GM23338 (cell line): ENCODE results near the gene COA6. TPM values are rescaled to one million over a fixed set of nuclear protein-coding genes. Genes with fewer than 3 reads are reported as not detected.
A peak's percentile ranks its signal among the peaks of the same experiment; 100 is the strongest.

Experiments used
- ATAC-seq: fragments of 200-7000 bp; cut with Tn5 transposase; 3 replicates; pipeline ENCODE4 v1.9.1; 2020
- DNase-seq: peaks from one replicate; pipeline ENCODE4 v3.0.0-alpha.2; 2015; ENCODE audit warnings: low spot score
- H2AFZ ChIP-seq: fragments of 200-600 bp; sonication (generic); 2 replicates; pipeline ENCODE4 v1.8.0; 2016; ENCODE audit warnings: antibody characterized with exemption, mild to moderate bottlenecking, moderate library complexity
- H3F3A ChIP-seq: fragments of 200-600 bp; sonication (generic); replicated peaks from 2 replicates; pipeline ENCODE4 v1.8.0; 2017; ENCODE audit warnings: antibody characterized with exemption, mixed run types, low read depth
- H3K27ac ChIP-seq: fragments of 200-600 bp; sonication (generic); 2 replicates; pipeline ENCODE4 v1.6.1; 2016; ENCODE audit warnings: low read depth
- H3K27me3 ChIP-seq: fragments of 200-600 bp; sonication (generic); 2 replicates; pipeline ENCODE4 v1.8.0; 2016; ENCODE audit warnings: mild to moderate bottlenecking, mixed run types, moderate library complexity; ENCODE audit not compliant: insufficient read depth
- H3K36me3 ChIP-seq: fragments of 200-600 bp; sonication (generic); 2 replicates; pipeline ENCODE4 v1.8.0; 2016; ENCODE audit warnings: mild to moderate bottlenecking; ENCODE audit not compliant: insufficient read depth
- H3K4me1 ChIP-seq: fragments of 200-600 bp; sonication (generic); 2 replicates; pipeline ENCODE4 v1.8.0; 2016; ENCODE audit warnings: mild to moderate bottlenecking, moderate library complexity; ENCODE audit not compliant: insufficient read depth
- H3K4me2 ChIP-seq: fragments of 200-600 bp; sonication (generic); 2 replicates; pipeline ENCODE4 v1.7.1; 2017; ENCODE audit warnings: mixed run types
- H3K4me3 ChIP-seq: fragments of 200-600 bp; sonication (generic); 2 replicates; pipeline ENCODE4 v1.6.1; 2016; ENCODE audit warnings: mixed run types
- H3K79me2 ChIP-seq: fragments of 200-600 bp; sonication (generic); replicated peaks from 2 replicates; pipeline ENCODE4 v1.8.0; 2017; ENCODE audit warnings: mild to moderate bottlenecking; ENCODE audit not compliant: insufficient read depth
- H3K9me2 ChIP-seq: fragments of 200-600 bp; sonication (generic); 2 replicates; pipeline ENCODE4 v1.8.0; 2017; ENCODE audit not compliant: insufficient read depth
- H4K20me1 ChIP-seq: fragments of 200-600 bp; sonication (generic); replicated peaks from 2 replicates; pipeline ENCODE4 v1.8.0; 2017; ENCODE audit warnings: mild to moderate bottlenecking; ENCODE audit not compliant: insufficient read depth
- H3K27ac Mint-ChIP-seq: 2 replicates; pipeline ENCODE4 v1.8.0; 2020; ENCODE audit warnings: inconsistent platforms, mild to moderate bottlenecking, moderate library complexity, mixed read lengths
- H3K27me3 Mint-ChIP-seq: 3 replicates; pipeline ENCODE4 v1.8.0; 2022; ENCODE audit warnings: low read depth, mild to moderate bottlenecking, moderate library complexity, mixed read lengths, inconsistent platforms; ENCODE audit not compliant: insufficient read depth, poor library complexity
- H3K36me3 Mint-ChIP-seq: 3 replicates; pipeline ENCODE4 v1.8.0; 2021; ENCODE audit warnings: low read depth, mild to moderate bottlenecking, inconsistent platforms, moderate library complexity, mixed read lengths
- H3K4me1 Mint-ChIP-seq: 3 replicates; pipeline ENCODE4 v1.8.0; 2020; ENCODE audit warnings: mild to moderate bottlenecking, inconsistent platforms, mixed read lengths
- H3K4me3 Mint-ChIP-seq: 3 replicates; pipeline ENCODE4 v1.8.0; 2021; ENCODE audit warnings: moderate library complexity, mild to moderate bottlenecking, inconsistent platforms, mixed read lengths
- H3K9me3 Mint-ChIP-seq: 3 replicates; pipeline ENCODE4 v1.8.0; 2020; ENCODE audit warnings: moderate library complexity, mild to moderate bottlenecking, inconsistent platforms, mixed read lengths
- CREB1 ChIP-seq: fragments of 250-450 bp; sonication (Bioruptor Pico); IDR thresholded peaks from 2 replicates; pipeline ENCODE4 v1.5.0; 2020; ENCODE audit warnings: low read depth, mild to moderate bottlenecking, moderate library complexity
- ETS1 ChIP-seq: IDR thresholded peaks from 2 replicates; pipeline ENCODE4 v1.6.1; 2016; ENCODE audit warnings: antibody characterized with exemption
- EZH2 ChIP-seq: fragments of 200-600 bp; sonication (generic); IDR thresholded peaks from one replicate; pipeline ENCODE4 v1.8.0; 2017; ENCODE audit warnings: antibody characterized with exemption, mild to moderate bottlenecking, low read depth; ENCODE audit not compliant: unreplicated experiment
- EZH2phosphoT487 ChIP-seq: fragments of 200-600 bp; sonication (generic); IDR thresholded peaks from one replicate; pipeline ENCODE4 v1.8.1; 2018; ENCODE audit warnings: antibody characterized with exemption; ENCODE audit not compliant: unreplicated experiment
- POLR2AphosphoS5 ChIP-seq: IDR thresholded peaks from 2 replicates; pipeline ENCODE4 v1.6.1; 2016; ENCODE audit warnings: antibody characterized with exemption, low read depth
- REST ChIP-seq: IDR thresholded peaks from one replicate; pipeline ENCODE4 v1.6.1; 2018; ENCODE audit warnings: antibody characterized with exemption; ENCODE audit not compliant: unreplicated experiment
- STAT1 ChIP-seq: IDR thresholded peaks from one replicate; pipeline ENCODE4 v1.6.1; 2016; ENCODE audit warnings: antibody characterized with exemption; ENCODE audit not compliant: unreplicated experiment
- ZNF114 ChIP-seq: fragments of 250-450 bp; sonication (Bioruptor Pico); IDR thresholded peaks from 2 replicates; pipeline ENCODE4 v1.5.0; 2020; ENCODE audit warnings: mild to moderate bottlenecking, moderate library complexity
- ZNF331 ChIP-seq: fragments of 250-450 bp; sonication (Bioruptor Pico); IDR thresholded peaks from 2 replicates; pipeline ENCODE4 v1.5.0; 2020; ENCODE audit warnings: low read depth, mild to moderate bottlenecking, moderate library complexity
- polyA plus RNA-seq: library from polyadenylated mRNA; unstranded; fragments of >200 nt; fragmentation: Nextera tagmentation; extraction: Ambion mirVana; gene quantifications from 2 replicates; pipeline ENCODE4 v1.2.1, GENCODE V29; 2016
- total RNA-seq: library from RNA; depleted of rRNA; stranded (reverse); fragments of >200 nt; shearing (Covaris generic); gene quantifications from 2 replicates; pipeline ENCODE4 v1.2.3, GENCODE V29; 2014

Gene COA6
- total and polyA plus RNA-seq, 2 experiments from 2014 or later, result 20.7 to 156 TPM

GRCh38 chr1:234340528-234340927 lies 32.7 kb upstream of the COA6 start:
- H3K4me3 Mint-ChIP-seq, result no peak overlapping the region
- Histone ChIP-seq H2AFZ (no peak overlapping the region), H3K27me3 (no peaks in the 10 kb centered on the region), H3K9me2 (no peaks in the 10 kb centered on the region), H3K36me3 (no peaks in the 10 kb centered on the region; the same call in 1 of the 2 replicates), H3K79me2 (no peaks in the 10 kb centered on the region), H3K4me1 (no peaks in the 10 kb centered on the region), H3F3A (no peaks in the 10 kb centered on the region), H4K20me1 (no peaks in the 10 kb centered on the region), H3K27ac (no peak overlapping the region), H3K4me3 (no peak overlapping the region), H3K4me2 (no peak overlapping the region)
- H3K36me3 Mint-ChIP-seq, result no peaks in the 10 kb centered on the region
- DNase-seq (no peak), ATAC-seq (no peak)
- H3K4me1 Mint-ChIP-seq, result no peaks in the 10 kb centered on the region
- TF ChIP-seq CREB1 (CRISPR knock-in tag) (no peak), ZNF114 (CRISPR knock-in tag) (no peak), STAT1 (no peak)
- no peak overlapping the region for H3K27ac Mint-ChIP-seq
- no peaks in the 10 kb centered on the region for H3K27me3 Mint-ChIP-seq
- peaks cover 49% of the 10 kb centered on the region for H3K9me3 Mint-ChIP-seq

- H3K4me1 ChIP-seq, result no peaks in the 10 kb centered on the region
- H3K79me2 ChIP-seq, result no peaks in the 10 kb centered on the region
- no peak overlapping the region for H3K27ac ChIP-seq
- Mint-ChIP-seq H3K4me1 (no peaks in the 10 kb centered on the region), H3K36me3 (no peaks in the 10 kb centered on the region), H3K27ac (no peak overlapping the region), H3K27me3 (no peaks in the 10 kb centered on the region), H3K9me3 (peaks cover 30% of the 10 kb centered on the region), H3K4me3 (no peak overlapping the region)
- DNase-seq, result no peak
- H4K20me1 ChIP-seq, result no peaks in the 10 kb centered on the region
- ATAC-seq, result no peak
- H3F3A ChIP-seq, result no peaks in the 10 kb centered on the region
- no peak overlapping the region for H3K4me2 ChIP-seq
- H3K36me3 ChIP-seq, result no peaks in the 10 kb centered on the region
- H3K9me2 ChIP-seq, result no peaks in the 10 kb centered on the region
- no peaks in the 10 kb centered on the region for H3K27me3 ChIP-seq
- no peak overlapping the region for H2AFZ ChIP-seq
- H3K4me3 ChIP-seq, result no peak overlapping the region
- TF ChIP-seq EZH2, result no peak
- no peak for TF ChIP-seq EZH2phosphoT487
Observed at GRCh38 chr1:234342774-234343173, 30.5 kb upstream of the COA6 start.

- no peak overlapping the region for H3K4me3 ChIP-seq
- Mint-ChIP-seq H3K9me3 (peaks cover 10% of the 10 kb centered on the region), H3K27me3 (peaks cover 1% of the 10 kb centered on the region), H3K27ac (no peak overlapping the region), H3K4me3 (no peak overlapping the region), H3K4me1 (no peaks in the 10 kb centered on the region), H3K36me3 (no peaks in the 10 kb centered on the region)
- no peaks in the 10 kb centered on the region for H3K4me1 ChIP-seq
- no peak overlapping the region for H2AFZ ChIP-seq
- H3K36me3 ChIP-seq, result no peaks in the 10 kb centered on the region
- H3K27ac ChIP-seq, result no peak overlapping the region
- DNase-seq (no peak), ATAC-seq (no peak)
- no peaks in the 10 kb centered on the region for H3K27me3 ChIP-seq
- no peaks in the 10 kb centered on the region for H3F3A ChIP-seq
- H3K79me2 ChIP-seq, result no peaks in the 10 kb centered on the region
- no peaks in the 10 kb centered on the region for H3K9me2 ChIP-seq
- TF ChIP-seq POLR2AphosphoS5, result no peak
- no peak for TF ChIP-seq REST
- 0 out of 2 replicates have a peak, but pooled peaks have one; percentile 8 for TF ChIP-seq ZNF331 (CRISPR knock-in tag)
- no peak for TF ChIP-seq ETS1
- H3K4me2 ChIP-seq, result no peak overlapping the region
- H4K20me1 ChIP-seq, result no peaks in the 10 kb centered on the region
Observed at GRCh38 chr1:234345237-234345636, 28.0 kb upstream of the COA6 start.
